Omental fat pad (tissue), 4 donors: ENCODE data around the gene CYP4F22. TPM values are rescaled to one million over a fixed set of nuclear protein-coding genes. Genes with fewer than 3 reads are reported as not detected.
"Not testable (repeated sequence)": the region's sequence is repeated elsewhere in the genome, so short reads cannot be mapped to it uniquely, and the experiment has no call there.

Source experiments
- ATAC-seq: fragments of 150-250 bp; one replicate; pipeline ENCODE4 v1.9.1; 2016; ENCODE audit warnings: mild to moderate bottlenecking, moderate library complexity; ENCODE audit not compliant: low FRiP score
- DNase-seq: peaks from one replicate; pipeline ENCODE4 v3.0.0-alpha.2; 2019; ENCODE audit warnings: low spot score
- total RNA-seq, 4 donors: library from RNA; depleted of rRNA; stranded (reverse); fragments of >200 nt; gene quantifications; one replicate each; pipeline ENCODE4 v1.1.0, GENCODE V29; 2016
- TF ChIP-seq, protein P1 (sequence below), 3 donors: fragments of 450-650 bp; IDR thresholded peaks; one replicate each; pipeline ENCODE4 v1.5.1; 2016 to 2017; ENCODE audit warnings: antibody characterized with exemption in 3 of 3, mild to moderate bottlenecking in 3 of 3, moderate library complexity in 2 of 3

CYP4F22 gene
- total RNA-seq, 4 donors from 2014 or later, result 0.36 to 1.3 TPM; not detected in 2

GRCh38 chr19:15498910-15499309 is 9.4 kb upstream of the CYP4F22 start:
- TF ChIP-seq, protein P1, sequence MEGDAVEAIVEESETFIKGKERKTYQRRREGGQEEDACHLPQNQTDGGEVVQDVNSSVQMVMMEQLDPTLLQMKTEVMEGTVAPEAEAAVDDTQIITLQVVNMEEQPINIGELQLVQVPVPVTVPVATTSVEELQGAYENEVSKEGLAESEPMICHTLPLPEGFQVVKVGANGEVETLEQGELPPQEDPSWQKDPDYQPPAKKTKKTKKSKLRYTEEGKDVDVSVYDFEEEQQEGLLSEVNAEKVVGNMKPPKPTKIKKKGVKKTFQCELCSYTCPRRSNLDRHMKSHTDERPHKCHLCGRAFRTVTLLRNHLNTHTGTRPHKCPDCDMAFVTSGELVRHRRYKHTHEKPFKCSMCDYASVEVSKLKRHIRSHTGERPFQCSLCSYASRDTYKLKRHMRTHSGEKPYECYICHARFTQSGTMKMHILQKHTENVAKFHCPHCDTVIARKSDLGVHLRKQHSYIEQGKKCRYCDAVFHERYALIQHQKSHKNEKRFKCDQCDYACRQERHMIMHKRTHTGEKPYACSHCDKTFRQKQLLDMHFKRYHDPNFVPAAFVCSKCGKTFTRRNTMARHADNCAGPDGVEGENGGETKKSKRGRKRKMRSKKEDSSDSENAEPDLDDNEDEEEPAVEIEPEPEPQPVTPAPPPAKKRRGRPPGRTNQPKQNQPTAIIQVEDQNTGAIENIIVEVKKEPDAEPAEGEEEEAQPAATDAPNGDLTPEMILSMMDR (IDR thresholded peaks at IDR 0.05), result no peak
- no peak for DNase-seq
- ATAC-seq, result no peak

- ATAC-seq (no peak), DNase-seq (no peak)
- TF ChIP-seq, protein P1 (IDR thresholded peaks at IDR 0.05), result no peak
Measured at GRCh38 chr19:15501596-15501995, 6.7 kb upstream of the CYP4F22 start.

- ATAC-seq, result no peak
- TF ChIP-seq, protein P1 (IDR thresholded peaks at IDR 0.05), result no peak
- DNase-seq, result no peak
Measured at GRCh38 chr19:15502264-15502663, 6.1 kb upstream of the CYP4F22 start.

DNA sequence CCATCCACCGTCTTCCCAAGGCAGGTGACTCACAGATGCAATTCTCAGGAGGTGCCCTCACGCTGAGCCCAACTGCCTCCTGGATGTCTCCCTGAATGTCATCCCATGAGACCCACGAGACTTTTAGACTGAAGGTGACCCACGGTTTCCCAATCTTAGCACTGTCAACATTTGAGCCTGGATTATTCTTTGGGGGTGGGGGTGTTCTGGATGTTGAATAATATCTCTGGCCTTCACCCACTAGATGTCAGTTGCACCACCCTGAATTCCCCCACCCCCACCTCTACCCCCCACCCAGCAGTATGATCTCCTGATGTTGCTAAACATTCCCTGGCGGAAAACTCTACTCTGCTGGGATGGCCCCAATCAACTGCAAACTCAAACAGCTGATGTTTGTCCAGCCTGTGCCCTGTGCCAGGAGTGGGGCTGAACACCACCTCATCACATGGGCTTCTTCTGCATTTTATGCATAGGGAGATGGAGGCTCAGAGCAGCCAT is 2.2 kb upstream of the CYP4F22 start:
- no peak for DNase-seq
- no peak for ATAC-seq
- TF ChIP-seq, protein P1 (IDR thresholded peaks at IDR 0.05), result no peak

DNA sequence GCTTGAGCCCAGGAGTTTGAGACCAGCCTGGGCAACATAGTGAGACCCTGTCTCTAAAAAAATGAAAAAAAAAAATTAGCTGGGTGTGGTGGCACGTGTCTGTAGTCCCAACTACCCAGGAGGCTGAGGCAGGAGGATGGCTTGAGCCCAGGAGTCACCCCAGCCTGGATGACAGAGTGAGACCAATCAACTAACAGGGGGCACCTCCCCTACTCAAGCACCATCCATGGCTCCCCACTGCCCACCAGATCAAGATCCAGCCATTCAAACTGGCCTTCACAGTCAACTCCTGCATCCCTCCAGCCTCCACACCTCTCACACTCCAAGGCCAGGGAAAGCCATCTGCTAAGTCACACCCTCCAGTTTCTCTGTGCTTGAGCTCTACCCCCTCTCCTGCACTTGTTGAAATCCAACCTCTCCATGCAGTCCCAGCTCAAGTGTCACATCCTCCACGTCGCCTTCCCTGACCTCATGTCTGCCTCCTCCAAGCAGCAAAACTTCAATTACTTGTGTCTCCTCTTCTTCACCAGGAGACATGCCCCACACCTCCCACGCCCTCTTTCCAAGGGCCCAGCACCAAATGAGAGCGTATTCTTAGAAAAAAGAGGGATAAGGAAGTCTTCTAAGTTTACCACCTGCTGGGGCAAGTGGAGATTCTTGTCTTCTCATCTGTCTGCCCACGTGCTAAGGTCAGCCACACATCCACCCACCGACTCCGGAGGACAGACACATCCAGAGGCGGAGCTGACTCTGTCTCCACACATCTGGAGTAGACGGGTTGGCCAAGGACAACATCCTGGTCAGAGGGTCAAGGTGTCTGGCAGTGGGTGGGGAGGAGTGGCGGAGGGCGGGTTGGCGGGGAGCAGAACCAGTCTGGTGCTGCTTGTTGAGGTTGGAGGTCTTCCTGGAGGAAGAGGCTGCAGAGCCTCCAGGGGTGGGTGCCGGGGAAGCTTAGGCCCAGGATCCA is 974 bp upstream of the CYP4F22 start:
- TF ChIP-seq, protein P1 (IDR thresholded peaks at IDR 0.05), result no peak
- DNase-seq, result no peak
- no peak for ATAC-seq

- TF ChIP-seq, protein P1 (IDR thresholded peaks at IDR 0.05), result no peak
- DNase-seq (no peak), ATAC-seq (no peak)
Measured at GRCh38 chr19:15511671-15512424, 3.5 kb downstream of the CYP4F22 start.

GRCh38 chr19:15515227-15515625 is 6.9 kb downstream of the CYP4F22 start:
- ATAC-seq, DNase-seq: not testable (repeated sequence)
